GM23338 (cell line): ENCODE measurements around the gene RTN4IP1.

ENCODE experiments used
- CREB1 ChIP-seq: fragments of 250-450 bp; sonication (Bioruptor Pico); IDR thresholded peaks from 2 replicates; pipeline ENCODE4 v1.5.0; 2020; ENCODE audit warnings: low read depth, mild to moderate bottlenecking, moderate library complexity
- EZH2 ChIP-seq: fragments of 200-600 bp; sonication (generic); IDR thresholded peaks from one replicate; pipeline ENCODE4 v1.8.0; 2017; ENCODE audit warnings: antibody characterized with exemption, mild to moderate bottlenecking, low read depth; ENCODE audit not compliant: unreplicated experiment
- EZH2phosphoT487 ChIP-seq: fragments of 200-600 bp; sonication (generic); IDR thresholded peaks from one replicate; pipeline ENCODE4 v1.8.1; 2018; ENCODE audit warnings: antibody characterized with exemption; ENCODE audit not compliant: unreplicated experiment
- POLR2AphosphoS5 ChIP-seq: IDR thresholded peaks from 2 replicates; pipeline ENCODE4 v1.6.1; 2016; ENCODE audit warnings: antibody characterized with exemption, low read depth
- TF ChIP-seq, protein P1 (sequence below): IDR thresholded peaks from one replicate; pipeline ENCODE4 v1.6.1; 2018; ENCODE audit warnings: antibody characterized with exemption; ENCODE audit not compliant: unreplicated experiment
- TF ChIP-seq, protein P2 (sequence below), 2 experiments: fragments of 200-600 bp in 1 of 2; sonication (generic) in 1 of 2; conservative IDR thresholded peaks; 2 replicates each; pipeline versions ENCODE4 v1.5.1 to v1.6.1; 2016 to 2017; ENCODE audit warnings: antibody characterized with exemption in 2 of 2, low read depth in 2 of 2, mild to moderate bottlenecking in 2 of 2, moderate library complexity in 1 of 2
- TF ChIP-seq, protein P3 (sequence below): fragments of 250-450 bp; sonication (Bioruptor Pico); IDR thresholded peaks from 2 replicates; pipeline ENCODE4 v1.5.0; 2020; ENCODE audit warnings: mild to moderate bottlenecking, moderate library complexity

DNA sequence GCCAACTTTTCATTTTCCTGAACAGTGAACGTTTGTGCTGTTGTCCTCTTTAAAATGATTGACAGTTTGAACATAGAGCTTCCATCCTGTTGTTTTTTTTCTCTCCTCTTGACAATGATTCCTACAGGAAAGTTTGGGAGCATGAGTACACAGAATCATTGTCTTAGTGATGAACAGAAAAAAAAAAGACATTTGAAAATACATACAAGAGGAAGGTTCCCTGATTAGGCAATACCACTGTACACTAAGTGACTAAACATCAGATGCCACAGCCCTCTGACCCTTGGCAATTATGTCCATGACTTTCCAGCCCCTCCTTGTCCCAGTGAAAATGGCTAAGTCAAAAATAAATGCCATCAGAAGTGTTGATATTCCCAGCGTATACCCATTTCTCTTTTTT is 71.5 kb downstream of the RTN4IP1 start:
- no peak for TF ChIP-seq EZH2
- TF ChIP-seq, protein P1, sequence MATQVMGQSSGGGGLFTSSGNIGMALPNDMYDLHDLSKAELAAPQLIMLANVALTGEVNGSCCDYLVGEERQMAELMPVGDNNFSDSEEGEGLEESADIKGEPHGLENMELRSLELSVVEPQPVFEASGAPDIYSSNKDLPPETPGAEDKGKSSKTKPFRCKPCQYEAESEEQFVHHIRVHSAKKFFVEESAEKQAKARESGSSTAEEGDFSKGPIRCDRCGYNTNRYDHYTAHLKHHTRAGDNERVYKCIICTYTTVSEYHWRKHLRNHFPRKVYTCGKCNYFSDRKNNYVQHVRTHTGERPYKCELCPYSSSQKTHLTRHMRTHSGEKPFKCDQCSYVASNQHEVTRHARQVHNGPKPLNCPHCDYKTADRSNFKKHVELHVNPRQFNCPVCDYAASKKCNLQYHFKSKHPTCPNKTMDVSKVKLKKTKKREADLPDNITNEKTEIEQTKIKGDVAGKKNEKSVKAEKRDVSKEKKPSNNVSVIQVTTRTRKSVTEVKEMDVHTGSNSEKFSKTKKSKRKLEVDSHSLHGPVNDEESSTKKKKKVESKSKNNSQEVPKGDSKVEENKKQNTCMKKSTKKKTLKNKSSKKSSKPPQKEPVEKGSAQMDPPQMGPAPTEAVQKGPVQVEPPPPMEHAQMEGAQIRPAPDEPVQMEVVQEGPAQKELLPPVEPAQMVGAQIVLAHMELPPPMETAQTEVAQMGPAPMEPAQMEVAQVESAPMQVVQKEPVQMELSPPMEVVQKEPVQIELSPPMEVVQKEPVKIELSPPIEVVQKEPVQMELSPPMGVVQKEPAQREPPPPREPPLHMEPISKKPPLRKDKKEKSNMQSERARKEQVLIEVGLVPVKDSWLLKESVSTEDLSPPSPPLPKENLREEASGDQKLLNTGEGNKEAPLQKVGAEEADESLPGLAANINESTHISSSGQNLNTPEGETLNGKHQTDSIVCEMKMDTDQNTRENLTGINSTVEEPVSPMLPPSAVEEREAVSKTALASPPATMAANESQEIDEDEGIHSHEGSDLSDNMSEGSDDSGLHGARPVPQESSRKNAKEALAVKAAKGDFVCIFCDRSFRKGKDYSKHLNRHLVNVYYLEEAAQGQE: no peak
- TF ChIP-seq, protein P2, sequence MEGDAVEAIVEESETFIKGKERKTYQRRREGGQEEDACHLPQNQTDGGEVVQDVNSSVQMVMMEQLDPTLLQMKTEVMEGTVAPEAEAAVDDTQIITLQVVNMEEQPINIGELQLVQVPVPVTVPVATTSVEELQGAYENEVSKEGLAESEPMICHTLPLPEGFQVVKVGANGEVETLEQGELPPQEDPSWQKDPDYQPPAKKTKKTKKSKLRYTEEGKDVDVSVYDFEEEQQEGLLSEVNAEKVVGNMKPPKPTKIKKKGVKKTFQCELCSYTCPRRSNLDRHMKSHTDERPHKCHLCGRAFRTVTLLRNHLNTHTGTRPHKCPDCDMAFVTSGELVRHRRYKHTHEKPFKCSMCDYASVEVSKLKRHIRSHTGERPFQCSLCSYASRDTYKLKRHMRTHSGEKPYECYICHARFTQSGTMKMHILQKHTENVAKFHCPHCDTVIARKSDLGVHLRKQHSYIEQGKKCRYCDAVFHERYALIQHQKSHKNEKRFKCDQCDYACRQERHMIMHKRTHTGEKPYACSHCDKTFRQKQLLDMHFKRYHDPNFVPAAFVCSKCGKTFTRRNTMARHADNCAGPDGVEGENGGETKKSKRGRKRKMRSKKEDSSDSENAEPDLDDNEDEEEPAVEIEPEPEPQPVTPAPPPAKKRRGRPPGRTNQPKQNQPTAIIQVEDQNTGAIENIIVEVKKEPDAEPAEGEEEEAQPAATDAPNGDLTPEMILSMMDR (conservative IDR thresholded peaks at IDR 0.05; ENCODE audit: low read depth in 2 of 2): no peak
- TF ChIP-seq EZH2phosphoT487: no peak
- no peak for TF ChIP-seq POLR2AphosphoS5
- TF ChIP-seq CREB1: no peak
- TF ChIP-seq, protein P3, sequence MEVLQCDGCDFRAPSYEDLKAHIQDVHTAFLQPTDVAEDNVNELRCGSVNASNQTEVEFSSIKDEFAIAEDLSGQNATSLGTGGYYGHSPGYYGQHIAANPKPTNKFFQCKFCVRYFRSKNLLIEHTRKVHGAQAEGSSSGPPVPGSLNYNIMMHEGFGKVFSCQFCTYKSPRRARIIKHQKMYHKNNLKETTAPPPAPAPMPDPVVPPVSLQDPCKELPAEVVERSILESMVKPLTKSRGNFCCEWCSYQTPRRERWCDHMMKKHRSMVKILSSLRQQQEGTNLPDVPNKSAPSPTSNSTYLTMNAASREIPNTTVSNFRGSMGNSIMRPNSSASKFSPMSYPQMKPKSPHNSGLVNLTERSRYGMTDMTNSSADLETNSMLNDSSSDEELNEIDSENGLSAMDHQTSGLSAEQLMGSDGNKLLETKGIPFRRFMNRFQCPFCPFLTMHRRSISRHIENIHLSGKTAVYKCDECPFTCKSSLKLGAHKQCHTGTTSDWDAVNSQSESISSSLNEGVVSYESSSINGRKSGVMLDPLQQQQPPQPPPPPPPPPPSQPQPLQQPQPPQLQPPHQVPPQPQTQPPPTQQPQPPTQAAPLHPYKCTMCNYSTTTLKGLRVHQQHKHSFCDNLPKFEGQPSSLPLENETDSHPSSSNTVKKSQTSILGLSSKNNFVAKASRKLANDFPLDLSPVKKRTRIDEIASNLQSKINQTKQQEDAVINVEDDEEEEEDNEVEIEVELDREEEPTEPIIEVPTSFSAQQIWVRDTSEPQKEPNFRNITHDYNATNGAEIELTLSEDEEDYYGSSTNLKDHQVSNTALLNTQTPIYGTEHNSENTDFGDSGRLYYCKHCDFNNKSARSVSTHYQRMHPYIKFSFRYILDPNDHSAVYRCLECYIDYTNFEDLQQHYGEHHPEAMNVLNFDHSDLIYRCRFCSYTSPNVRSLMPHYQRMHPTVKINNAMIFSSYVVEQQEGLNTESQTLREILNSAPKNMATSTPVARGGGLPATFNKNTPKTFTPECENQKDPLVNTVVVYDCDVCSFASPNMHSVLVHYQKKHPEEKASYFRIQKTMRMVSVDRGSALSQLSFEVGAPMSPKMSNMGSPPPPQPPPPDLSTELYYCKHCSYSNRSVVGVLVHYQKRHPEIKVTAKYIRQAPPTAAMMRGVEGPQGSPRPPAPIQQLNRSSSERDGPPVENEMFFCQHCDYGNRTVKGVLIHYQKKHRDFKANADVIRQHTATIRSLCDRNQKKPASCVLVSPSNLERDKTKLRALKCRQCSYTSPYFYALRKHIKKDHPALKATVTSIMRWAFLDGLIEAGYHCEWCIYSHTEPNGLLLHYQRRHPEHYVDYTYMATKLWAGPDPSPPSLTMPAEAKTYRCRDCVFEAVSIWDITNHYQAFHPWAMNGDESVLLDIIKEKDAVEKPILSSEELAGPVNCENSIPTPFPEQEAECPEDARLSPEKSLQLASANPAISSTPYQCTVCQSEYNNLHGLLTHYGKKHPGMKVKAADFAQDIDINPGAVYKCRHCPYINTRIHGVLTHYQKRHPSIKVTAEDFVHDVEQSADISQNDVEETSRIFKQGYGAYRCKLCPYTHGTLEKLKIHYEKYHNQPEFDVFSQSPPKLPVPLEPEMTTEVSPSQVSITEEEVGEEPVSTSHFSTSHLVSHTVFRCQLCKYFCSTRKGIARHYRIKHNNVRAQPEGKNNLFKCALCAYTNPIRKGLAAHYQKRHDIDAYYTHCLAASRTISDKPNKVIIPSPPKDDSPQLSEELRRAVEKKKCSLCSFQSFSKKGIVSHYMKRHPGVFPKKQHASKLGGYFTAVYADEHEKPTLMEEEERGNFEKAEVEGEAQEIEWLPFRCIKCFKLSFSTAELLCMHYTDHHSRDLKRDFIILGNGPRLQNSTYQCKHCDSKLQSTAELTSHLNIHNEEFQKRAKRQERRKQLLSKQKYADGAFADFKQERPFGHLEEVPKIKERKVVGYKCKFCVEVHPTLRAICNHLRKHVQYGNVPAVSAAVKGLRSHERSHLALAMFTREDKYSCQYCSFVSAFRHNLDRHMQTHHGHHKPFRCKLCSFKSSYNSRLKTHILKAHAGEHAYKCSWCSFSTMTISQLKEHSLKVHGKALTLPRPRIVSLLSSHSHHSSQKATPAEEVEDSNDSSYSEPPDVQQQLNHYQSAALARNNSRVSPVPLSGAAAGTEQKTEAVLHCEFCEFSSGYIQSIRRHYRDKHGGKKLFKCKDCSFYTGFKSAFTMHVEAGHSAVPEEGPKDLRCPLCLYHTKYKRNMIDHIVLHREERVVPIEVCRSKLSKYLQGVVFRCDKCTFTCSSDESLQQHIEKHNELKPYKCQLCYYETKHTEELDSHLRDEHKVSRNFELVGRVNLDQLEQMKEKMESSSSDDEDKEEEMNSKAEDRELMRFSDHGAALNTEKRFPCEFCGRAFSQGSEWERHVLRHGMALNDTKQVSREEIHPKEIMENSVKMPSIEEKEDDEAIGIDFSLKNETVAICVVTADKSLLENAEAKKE (CRISPR knock-in tag): no peak
